ENCODE measurements around the gene NUP93. TPM values are rescaled to one million over a fixed set of nuclear protein-coding genes. Genes with fewer than 3 reads are reported as not detected.
A peak's percentile ranks its signal among the peaks of the same experiment; 100 is the strongest.

NUP93 gene
- total RNA-seq, 2 donors from 2014 or later, result 146 to 149 TPM

DNA sequence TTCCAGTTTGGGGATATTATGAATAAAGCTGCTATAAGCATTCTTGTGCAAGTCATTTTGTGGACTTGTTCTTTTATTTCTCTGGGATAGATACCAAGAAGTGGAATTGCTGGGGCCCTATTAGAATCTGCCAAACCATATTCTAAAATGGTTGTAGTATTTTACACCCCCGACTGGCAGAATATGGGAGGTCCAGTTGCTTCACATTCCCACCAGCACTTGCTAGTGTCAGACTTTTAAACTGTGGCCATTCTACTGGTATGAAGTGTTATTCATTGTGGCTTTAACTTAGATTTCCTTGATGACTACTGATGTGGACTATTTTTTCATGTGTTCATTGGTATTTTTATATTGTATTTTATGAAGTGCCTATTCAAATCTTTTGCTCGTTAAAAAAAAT, 18.1 kb upstream of the NUP93 start:
- WGBS, 2 experiments (ENCODE audit: insufficient coverage in 1 of 2, insufficient read length in 1 of 2), result 91 to 100% methylated on average over 2 of the region's 2 CpGs
- no peak overlapping the region for H3K9ac ChIP-seq (ENCODE audit: extremely low read depth, low read length, poor library complexity, severe bottlenecking)
- H3K4me3 Mint-ChIP-seq, result no peak overlapping the region
- H3K4me1 ChIP-seq (ENCODE audit: control insufficient read depth, insufficient read depth, low read length), result no peaks in the 10 kb centered on the region
- H3K27ac ChIP-seq (ENCODE audit: low read depth, low read length), result no peak overlapping the region
- H3K27me3 ChIP-seq (ENCODE audit: control insufficient read depth, insufficient read depth, low read length, poor library complexity, severe bottlenecking), result no peaks in the 10 kb centered on the region
- H3K9me3 Mint-ChIP-seq, result no peaks in the 10 kb centered on the region
- H3K4me1 Mint-ChIP-seq, result peaks cover 11% of the 10 kb centered on the region
- no peak for DNase-seq
- no peaks in the 10 kb centered on the region for H3K36me3 Mint-ChIP-seq (ENCODE audit: low read depth)
- no peaks in the 10 kb centered on the region for H3K9me3 ChIP-seq (ENCODE audit: control insufficient read depth, low read length)
- no peak for TF ChIP-seq CTCF (conservative IDR thresholded peaks at IDR 0.05)
- H3K36me3 ChIP-seq (ENCODE audit: control insufficient read depth, insufficient read depth, low read length), result no peaks in the 10 kb centered on the region
- no peak overlapping the region for H3K27ac Mint-ChIP-seq
- H3K4me3 ChIP-seq (ENCODE audit: low read length), result no peak overlapping the region
- peaks cover 7% of the 10 kb centered on the region for H3K27me3 Mint-ChIP-seq (ENCODE audit: insufficient read depth)

GRCh38 chr16:56713794-56714193, 16.1 kb upstream of the NUP93 start:
- Histone ChIP-seq H3K4me1 (ENCODE audit: control insufficient read depth, insufficient read depth, low read length) (no peaks in the 10 kb centered on the region), H3K27ac (ENCODE audit: low read depth, low read length) (no peak overlapping the region), H3K9ac (ENCODE audit: extremely low read depth, low read length, poor library complexity, severe bottlenecking) (no peak overlapping the region), H3K27me3 (ENCODE audit: control insufficient read depth, insufficient read depth, low read length, poor library complexity, severe bottlenecking) (no peaks in the 10 kb centered on the region), H3K4me3 (ENCODE audit: low read length) (no peak overlapping the region), H3K36me3 (ENCODE audit: control insufficient read depth, insufficient read depth, low read length) (no peaks in the 10 kb centered on the region), H3K9me3 (ENCODE audit: control insufficient read depth, low read length) (no peaks in the 10 kb centered on the region)
- Mint-ChIP-seq H3K36me3 (ENCODE audit: low read depth) (no peaks in the 10 kb centered on the region), H3K9me3 (no peaks in the 10 kb centered on the region), H3K27me3 (ENCODE audit: insufficient read depth) (peaks cover 7% of the 10 kb centered on the region), H3K27ac (no peak overlapping the region), H3K4me1 (peaks cover 5% of the 10 kb centered on the region), H3K4me3 (no peak overlapping the region)
- no peak for DNase-seq
- TF ChIP-seq CTCF (conservative IDR thresholded peaks at IDR 0.05), result no peak
- WGBS, 2 experiments (ENCODE audit: insufficient coverage in 1 of 2, insufficient read length in 1 of 2), result 94 to 100% methylated on average over 1 to 2 of the region's 2 CpGs

GRCh38 chr16:56715126-56715525, 14.8 kb upstream of the NUP93 start:
- Histone ChIP-seq H3K36me3 (ENCODE audit: control insufficient read depth, insufficient read depth, low read length) (no peaks in the 10 kb centered on the region), H3K27me3 (ENCODE audit: control insufficient read depth, insufficient read depth, low read length, poor library complexity, severe bottlenecking) (no peaks in the 10 kb centered on the region), H3K9me3 (ENCODE audit: control insufficient read depth, low read length) (no peaks in the 10 kb centered on the region), H3K4me1 (ENCODE audit: control insufficient read depth, insufficient read depth, low read length) (no peaks in the 10 kb centered on the region), H3K9ac (ENCODE audit: extremely low read depth, low read length, poor library complexity, severe bottlenecking) (no peak overlapping the region), H3K27ac (ENCODE audit: low read depth, low read length) (no peak overlapping the region), H3K4me3 (ENCODE audit: low read length) (no peak overlapping the region)
- no peaks in the 10 kb centered on the region for H3K4me1 Mint-ChIP-seq
- H3K9me3 Mint-ChIP-seq, result no peaks in the 10 kb centered on the region
- H3K36me3 Mint-ChIP-seq (ENCODE audit: low read depth), result no peaks in the 10 kb centered on the region
- H3K27ac Mint-ChIP-seq, result no peak overlapping the region
- WGBS, 2 experiments (ENCODE audit: insufficient coverage in 1 of 2, insufficient read length in 1 of 2), result 89 to 93% methylated on average over 3 to 4 of the region's 4 CpGs
- peaks cover 7% of the 10 kb centered on the region for H3K27me3 Mint-ChIP-seq (ENCODE audit: insufficient read depth)
- peak; percentile 17 for TF ChIP-seq CTCF (conservative IDR thresholded peaks at IDR 0.05)
- DNase-seq, result no peak
- H3K4me3 Mint-ChIP-seq, result no peak overlapping the region
